HK-2 (cell line): ENCODE results near the gene MT3.
"Not testable (repeated sequence)": the region's sequence is repeated elsewhere in the genome, so short reads cannot be mapped to it uniquely, and the experiment has no call there.

Experiments
- DNase-seq: peaks from one replicate; pipeline ENCODE4 v3.0.0-alpha.2; 2018; ENCODE audit not compliant: unreplicated experiment

MT3 gene

GRCh38 chr16:56580391-56581048 lies 8.8 kb upstream of the MT3 start:
- no peak for DNase-seq

GRCh38 chr16:56582911-56583310 lies 6.4 kb upstream of the MT3 start:
- not testable (repeated sequence) for DNase-seq

GRCh38 chr16:56583351-56584168 lies 5.8 kb upstream of the MT3 start:
- DNase-seq, result no peak

- no peak for DNase-seq
These were observed 5.1 kb upstream of the MT3 start for GRCh38 chr16:56584276-56584675.

- no peak for DNase-seq
These were observed 567 bp upstream of the MT3 start for GRCh38 chr16:56588781-56589140.

- no peak for DNase-seq
These were observed 2.2 kb downstream of the MT3 start for GRCh38 chr16:56591377-56592060.

GRCh38 chr16:56593573-56594291 lies 4.4 kb downstream of the MT3 start:
- DNase-seq, result no peak

- no peak for DNase-seq
These were observed 4.9 kb downstream of the MT3 start for GRCh38 chr16:56594292-56594619.

- no peak for DNase-seq
These were observed 11.2 kb downstream of the MT3 start for GRCh38 chr16:56600398-56600999.

GRCh38 chr16:56601325-56601724 lies 12.0 kb downstream of the MT3 start:
- no peak for DNase-seq

- peak; percentile 44 for DNase-seq
These were observed 14.3 kb downstream of the MT3 start for GRCh38 chr16:56603589-56603988.

GRCh38 chr16:56604966-56605365 lies 15.6 kb downstream of the MT3 start:
- no peak for DNase-seq

GRCh38 chr16:56605475-56605874 lies 16.1 kb downstream of the MT3 start:
- no peak for DNase-seq

GRCh38 chr16:56606071-56606475 lies 16.7 kb downstream of the MT3 start:
- peak; percentile 56 for DNase-seq

GRCh38 chr16:56606476-56607108 lies 17.3 kb downstream of the MT3 start:
- DNase-seq, result peak; percentile 66

GRCh38 chr16:56607109-56607618 lies 17.8 kb downstream of the MT3 start:
- peak; percentile 94 for DNase-seq

- DNase-seq, result no peak
These were observed 18.3 kb downstream of the MT3 start for GRCh38 chr16:56607675-56608042.

- DNase-seq, result peak; percentile 96
These were observed 18.9 kb downstream of the MT3 start, which contains the start of gene MT2A for GRCh38 chr16:56608043-56608875. Gene MT2A (plus strand): TSS chr16:56608584. CDS start chr16:56608656, 72 bp downstream.

GRCh38 chr16:56608876-56609462 lies 19.6 kb downstream of the MT3 start:
- DNase-seq, result peak; percentile 34

GRCh38 chr16:56609463-56609921 lies 20.2 kb downstream of the MT3 start:
- DNase-seq, result peak; percentile 59
